GM12892 (cell line): Measurements from ENCODE around the gene LNX1.

ENCODE experiments used
- POLR2A ChIP-seq: IDR thresholded peaks from 2 replicates; pipeline ENCODE4 v1.6.1; 2011; ENCODE audit warnings: low read depth, low read length, control low read depth
- POLR2AphosphoS5 ChIP-seq: IDR thresholded peaks from 2 replicates; pipeline ENCODE4 v1.6.1; 2011; ENCODE audit warnings: low read depth, low read length, control low read depth
- TAF1 ChIP-seq: IDR thresholded peaks from 2 replicates; pipeline ENCODE4 v1.6.1; 2011; ENCODE audit warnings: low read depth, mild to moderate bottlenecking, control low read depth, low read length, borderline replicate concordance

GRCh38 chr4:53626491-53626890, 35.2 kb upstream of the LNX1 start:
- TF ChIP-seq POLR2A (no peak), POLR2AphosphoS5 (no peak), TAF1 (no peak)
